ENCODE measurements around the gene ZNF133.

DNA sequence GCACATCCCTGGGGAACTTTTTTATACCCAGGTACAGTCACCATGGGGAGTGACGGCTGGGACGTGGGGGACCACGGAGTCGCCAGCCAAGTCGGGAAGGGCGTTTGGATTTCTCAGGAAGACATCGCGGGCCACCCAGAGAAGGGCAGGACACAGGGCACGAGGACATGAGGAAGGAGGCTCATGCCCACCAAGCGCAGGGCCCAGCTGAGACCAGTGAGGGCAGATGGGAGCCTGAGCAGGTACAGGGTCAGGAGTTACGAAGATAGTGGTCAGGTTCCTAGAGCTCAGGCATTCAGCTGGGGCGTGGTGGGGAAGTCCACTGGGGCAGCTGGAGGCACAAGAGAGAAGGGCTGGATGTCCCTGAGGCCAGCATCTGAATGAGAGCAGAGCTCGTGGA is 74.6 kb downstream of the ZNF133 start:
- TF ChIP-seq, protein P1, sequence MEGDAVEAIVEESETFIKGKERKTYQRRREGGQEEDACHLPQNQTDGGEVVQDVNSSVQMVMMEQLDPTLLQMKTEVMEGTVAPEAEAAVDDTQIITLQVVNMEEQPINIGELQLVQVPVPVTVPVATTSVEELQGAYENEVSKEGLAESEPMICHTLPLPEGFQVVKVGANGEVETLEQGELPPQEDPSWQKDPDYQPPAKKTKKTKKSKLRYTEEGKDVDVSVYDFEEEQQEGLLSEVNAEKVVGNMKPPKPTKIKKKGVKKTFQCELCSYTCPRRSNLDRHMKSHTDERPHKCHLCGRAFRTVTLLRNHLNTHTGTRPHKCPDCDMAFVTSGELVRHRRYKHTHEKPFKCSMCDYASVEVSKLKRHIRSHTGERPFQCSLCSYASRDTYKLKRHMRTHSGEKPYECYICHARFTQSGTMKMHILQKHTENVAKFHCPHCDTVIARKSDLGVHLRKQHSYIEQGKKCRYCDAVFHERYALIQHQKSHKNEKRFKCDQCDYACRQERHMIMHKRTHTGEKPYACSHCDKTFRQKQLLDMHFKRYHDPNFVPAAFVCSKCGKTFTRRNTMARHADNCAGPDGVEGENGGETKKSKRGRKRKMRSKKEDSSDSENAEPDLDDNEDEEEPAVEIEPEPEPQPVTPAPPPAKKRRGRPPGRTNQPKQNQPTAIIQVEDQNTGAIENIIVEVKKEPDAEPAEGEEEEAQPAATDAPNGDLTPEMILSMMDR (IDR thresholded peaks at IDR 0.05), result no peak
- TF ChIP-seq, protein P2, sequence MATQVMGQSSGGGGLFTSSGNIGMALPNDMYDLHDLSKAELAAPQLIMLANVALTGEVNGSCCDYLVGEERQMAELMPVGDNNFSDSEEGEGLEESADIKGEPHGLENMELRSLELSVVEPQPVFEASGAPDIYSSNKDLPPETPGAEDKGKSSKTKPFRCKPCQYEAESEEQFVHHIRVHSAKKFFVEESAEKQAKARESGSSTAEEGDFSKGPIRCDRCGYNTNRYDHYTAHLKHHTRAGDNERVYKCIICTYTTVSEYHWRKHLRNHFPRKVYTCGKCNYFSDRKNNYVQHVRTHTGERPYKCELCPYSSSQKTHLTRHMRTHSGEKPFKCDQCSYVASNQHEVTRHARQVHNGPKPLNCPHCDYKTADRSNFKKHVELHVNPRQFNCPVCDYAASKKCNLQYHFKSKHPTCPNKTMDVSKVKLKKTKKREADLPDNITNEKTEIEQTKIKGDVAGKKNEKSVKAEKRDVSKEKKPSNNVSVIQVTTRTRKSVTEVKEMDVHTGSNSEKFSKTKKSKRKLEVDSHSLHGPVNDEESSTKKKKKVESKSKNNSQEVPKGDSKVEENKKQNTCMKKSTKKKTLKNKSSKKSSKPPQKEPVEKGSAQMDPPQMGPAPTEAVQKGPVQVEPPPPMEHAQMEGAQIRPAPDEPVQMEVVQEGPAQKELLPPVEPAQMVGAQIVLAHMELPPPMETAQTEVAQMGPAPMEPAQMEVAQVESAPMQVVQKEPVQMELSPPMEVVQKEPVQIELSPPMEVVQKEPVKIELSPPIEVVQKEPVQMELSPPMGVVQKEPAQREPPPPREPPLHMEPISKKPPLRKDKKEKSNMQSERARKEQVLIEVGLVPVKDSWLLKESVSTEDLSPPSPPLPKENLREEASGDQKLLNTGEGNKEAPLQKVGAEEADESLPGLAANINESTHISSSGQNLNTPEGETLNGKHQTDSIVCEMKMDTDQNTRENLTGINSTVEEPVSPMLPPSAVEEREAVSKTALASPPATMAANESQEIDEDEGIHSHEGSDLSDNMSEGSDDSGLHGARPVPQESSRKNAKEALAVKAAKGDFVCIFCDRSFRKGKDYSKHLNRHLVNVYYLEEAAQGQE (IDR thresholded peaks at IDR 0.05; ENCODE audit: insufficient read depth in 1 of 2, low read depth in 2 of 2, low read length in 1 of 2), result no peak
- TF ChIP-seq TCF7L2 (IDR thresholded peaks at IDR 0.05; ENCODE audit: low read depth, low read length) (no peak), SIN3A (IDR thresholded peaks at IDR 0.05; ENCODE audit: borderline replicate concordance, insufficient read depth, low read depth, low read length) (no peak), POLR2AphosphoS5 (IDR thresholded peaks at IDR 0.05; ENCODE audit: low read depth, low read length) (no peak)

Data from Panc1 (cell line).